Liver (tissue), 9 donors: ENCODE measurements around the gene PNPLA1. TPM values are rescaled to one million over a fixed set of nuclear protein-coding genes. Genes with fewer than 3 reads are reported as not detected.

Experiments used
- DNase-seq: peaks from one replicate; pipeline ENCODE4 v3.0.0-alpha.2; 2017; ENCODE audit warnings: low spot score
- H3K27ac ChIP-seq, 2 donors: one replicate each; pipeline ENCODE4 v1.7.0; 2013; ENCODE audit warnings: inconsistent platforms in 2 of 2, low read length in 2 of 2, control low read depth in 1 of 2, low read depth in 1 of 2, mild to moderate bottlenecking in 1 of 2
- H3K27me3 ChIP-seq, 4 donors: one replicate each; pipeline versions ENCODE4 v1.6.1 to v1.7.0; 2013; ENCODE audit warnings: low read length in 3 of 4, inconsistent platforms in 1 of 4, mild to moderate bottlenecking in 1 of 4, moderate library complexity in 1 of 4; ENCODE audit not compliant: control insufficient read depth in 4 of 4, insufficient read depth in 4 of 4
- H3K36me3 ChIP-seq, 4 donors: one replicate each; pipeline versions ENCODE4 v1.6.1 to v1.7.0; 2013; ENCODE audit warnings: low read length in 3 of 4, mild to moderate bottlenecking in 3 of 4, low read depth in 1 of 4, moderate library complexity in 1 of 4; ENCODE audit not compliant: control insufficient read depth in 4 of 4, insufficient read depth in 3 of 4
- H3K4me1 ChIP-seq, 4 donors: one replicate each; pipeline versions ENCODE4 v1.6.1 to v1.7.0; 2013; ENCODE audit warnings: low read length in 3 of 4, mild to moderate bottlenecking in 3 of 4, moderate library complexity in 1 of 4; ENCODE audit not compliant: control insufficient read depth in 4 of 4, insufficient read depth in 4 of 4
- H3K4me3 ChIP-seq, 3 donors: one replicate each; pipeline versions ENCODE4 v1.6.1 to v1.7.0; 2013; ENCODE audit warnings: low read length in 3 of 3, control low read depth in 1 of 3, low read depth in 1 of 3, mild to moderate bottlenecking in 1 of 3
- H3K9ac ChIP-seq, 2 donors: one replicate each; pipeline ENCODE4 v1.7.0; 2013; ENCODE audit warnings: low read length in 2 of 2, mild to moderate bottlenecking in 2 of 2, moderate library complexity in 2 of 2, control low read depth in 1 of 2, low read depth in 1 of 2
- H3K9me3 ChIP-seq, 4 donors: one replicate each; pipeline versions ENCODE4 v1.6.1 to v1.7.0; 2013; ENCODE audit warnings: low read length in 3 of 4; ENCODE audit not compliant: control insufficient read depth in 4 of 4
- CTCF ChIP-seq: fragments of 150-350 bp; IDR thresholded peaks from 2 replicates; pipeline ENCODE4 v1.5.1; 2017; ENCODE audit warnings: improper control_type of control experiment, low read depth, low read length; ENCODE audit not compliant: missing input control
- EGR1 ChIP-seq, 2 donors: IDR thresholded peaks; 2 replicates each; pipeline ENCODE4 v1.6.1; 2016 to 2018; ENCODE audit warnings: antibody characterized with exemption in 2 of 2, low read depth in 2 of 2
- FOXA1 ChIP-seq: IDR thresholded peaks from 2 replicates; pipeline ENCODE4 v1.6.1; 2016; ENCODE audit warnings: antibody characterized with exemption
- FOXA2 ChIP-seq: IDR thresholded peaks from 2 replicates; pipeline ENCODE4 v1.6.1; 2016; ENCODE audit warnings: antibody characterized with exemption
- GABPA ChIP-seq, 2 donors: IDR thresholded peaks in 1 of 2; conservative IDR thresholded peaks in 1 of 2; 2 replicates each; pipeline ENCODE4 v1.6.1; 2016; ENCODE audit warnings: antibody characterized with exemption in 2 of 2, mild to moderate bottlenecking in 1 of 2, moderate library complexity in 1 of 2
- HNF4A ChIP-seq, 2 donors: conservative IDR thresholded peaks; 2 replicates each; pipeline ENCODE4 v1.6.1; 2016; ENCODE audit warnings: antibody characterized with exemption in 2 of 2, mild to moderate bottlenecking in 2 of 2
- HNF4G ChIP-seq: IDR thresholded peaks from 2 replicates; pipeline ENCODE4 v1.6.1; 2016; ENCODE audit warnings: antibody characterized with exemption
- JUND ChIP-seq, 2 donors: IDR thresholded peaks; 2 replicates each; pipeline ENCODE4 v1.6.1; 2016; ENCODE audit warnings: antibody characterized with exemption in 2 of 2
- MAX ChIP-seq: IDR thresholded peaks from 2 replicates; pipeline ENCODE4 v1.6.1; 2016; ENCODE audit warnings: antibody characterized with exemption
- REST ChIP-seq: IDR thresholded peaks from 2 replicates; pipeline ENCODE4 v1.6.1; 2016; ENCODE audit warnings: antibody characterized with exemption, mild to moderate bottlenecking
- RXRA ChIP-seq, 2 donors: IDR thresholded peaks; 2 replicates each; pipeline ENCODE4 v1.6.1; 2017 to 2018; ENCODE audit warnings: antibody characterized with exemption in 2 of 2, mild to moderate bottlenecking in 1 of 2
- SP1 ChIP-seq: IDR thresholded peaks from 2 replicates; pipeline ENCODE4 v1.6.1; 2018; ENCODE audit warnings: antibody characterized with exemption, mild to moderate bottlenecking
- TAF1 ChIP-seq: conservative IDR thresholded peaks from 2 replicates; pipeline ENCODE4 v1.6.1; 2016; ENCODE audit warnings: antibody characterized with exemption, mild to moderate bottlenecking
- YY1 ChIP-seq: IDR thresholded peaks from 2 replicates; pipeline ENCODE4 v1.6.1; 2016; ENCODE audit warnings: antibody characterized with exemption, mild to moderate bottlenecking
- WGBS: extraction: QIAGEN DNeasy Blood & Tissue Kit; methylation state at CpG from one replicate; pipeline ENCODE4 v1.1.7; 2013; 5-methylcytosine and 5-hydroxymethylcytosine counted together
- polyA plus RNA-seq, 2 donors: library from polyadenylated mRNA; stranded (reverse) in 1 of 2; unstranded in 1 of 2; fragments of 200-250 nt in 1 of 2; fragments of >200 nt in 1 of 2; fragmentation: Nextera tagmentation in 1 of 2; extraction: Ambion mirVana in 1 of 2; gene quantifications; one replicate each; pipeline versions ENCODE4 v1.2.1 to v1.2.3, GENCODE V29; 2013 to 2015
- total RNA-seq, 2 donors: library from RNA; depleted of rRNA; stranded (reverse); fragments of >200 nt; gene quantifications; one replicate each; pipeline ENCODE4 v1.2.3, GENCODE V29; 2014
- donor health status: healthy.
- donor health status: healthy.
- donor health status: healthy.
- donor health status: healthy.
- donor health status: healthy.

PNPLA1 gene
- total and polyA plus RNA-seq, 4 donors: 0.07 to 0.14 (median 0.08) TPM; not detected in 1

- Histone ChIP-seq H3K9me3 (peaks cover 3 to 9% (median 6%) of the 10 kb centered on the region in 4 donors), H3K4me3 (no peak overlapping the region), H3K27me3 (peaks cover 0 to 2% (median 0%) of the 10 kb centered on the region in 4 donors), H3K4me1 (peaks cover 0 to 2% (median 0%) of the 10 kb centered on the region in 4 donors), H3K36me3 (no peaks in the 10 kb centered on the region), H3K9ac (no peak overlapping the region), H3K27ac (no peak overlapping the region)
- WGBS: 93% methylated on average over 13 of the region's 13 CpGs
- DNase-seq: no peak
- TF ChIP-seq EGR1 (IDR thresholded peaks at IDR 0.05; ENCODE audit: low read depth in 2 of 2) (no peak), FOXA2 (no peak), MAX (no peak), TAF1 (no peak), JUND (IDR thresholded peaks at IDR 0.05) (no peak), CTCF (no peak)
These were observed 2.8 kb upstream of the PNPLA1 start for GRCh38 chr6:36266913-36267644.

GRCh38 chr6:36267731-36268477 lies 2.0 kb upstream of the PNPLA1 start:
- H3K27ac ChIP-seq: no peak overlapping the region
- WGBS: 94% methylated on average over 4 of the region's 4 CpGs

More at GRCh38 chr6:36267731-36268477, 2.0 kb upstream of the PNPLA1 start:
- no peaks in the 10 kb centered on the region for H3K36me3 ChIP-seq
- H3K9ac ChIP-seq: no peak overlapping the region
- TF ChIP-seq REST (no peak), JUND (IDR thresholded peaks at IDR 0.05) (no peak), FOXA1 (no peak), GABPA (IDR thresholded peaks at IDR 0.05 in 1 of 2, conservative IDR thresholded peaks at IDR 0.05 in 1 of 2) (no peak), HNF4A (conservative IDR thresholded peaks at IDR 0.05) (no peak), EGR1 (IDR thresholded peaks at IDR 0.05; ENCODE audit: low read depth in 2 of 2) (no peak), CTCF (no peak), SP1 (no peak), HNF4G (no peak), RXRA (IDR thresholded peaks at IDR 0.05) (no peak), YY1 (no peak)
- peaks cover 3 to 9% (median 6%) of the 10 kb centered on the region in 4 donors for H3K9me3 ChIP-seq
- peaks cover 0 to 2% (median 0%) of the 10 kb centered on the region in 4 donors for H3K27me3 ChIP-seq
- DNase-seq: no peak
- H3K4me3 ChIP-seq: no peak overlapping the region
- H3K4me1 ChIP-seq: peaks cover 0 to 2% (median 0%) of the 10 kb centered on the region in 4 donors
